DMS153 (cell line): ENCODE results near the gene CA11.
"Not testable (repeated sequence)": the region's sequence is repeated elsewhere in the genome, so short reads cannot be mapped to it uniquely, and the experiment has no call there.

Experiments used
- DNase-seq: peaks from one replicate; lab custom pipeline; 2025; lab: John Stamatoyannopoulos, UW

CA11 gene

DNA sequence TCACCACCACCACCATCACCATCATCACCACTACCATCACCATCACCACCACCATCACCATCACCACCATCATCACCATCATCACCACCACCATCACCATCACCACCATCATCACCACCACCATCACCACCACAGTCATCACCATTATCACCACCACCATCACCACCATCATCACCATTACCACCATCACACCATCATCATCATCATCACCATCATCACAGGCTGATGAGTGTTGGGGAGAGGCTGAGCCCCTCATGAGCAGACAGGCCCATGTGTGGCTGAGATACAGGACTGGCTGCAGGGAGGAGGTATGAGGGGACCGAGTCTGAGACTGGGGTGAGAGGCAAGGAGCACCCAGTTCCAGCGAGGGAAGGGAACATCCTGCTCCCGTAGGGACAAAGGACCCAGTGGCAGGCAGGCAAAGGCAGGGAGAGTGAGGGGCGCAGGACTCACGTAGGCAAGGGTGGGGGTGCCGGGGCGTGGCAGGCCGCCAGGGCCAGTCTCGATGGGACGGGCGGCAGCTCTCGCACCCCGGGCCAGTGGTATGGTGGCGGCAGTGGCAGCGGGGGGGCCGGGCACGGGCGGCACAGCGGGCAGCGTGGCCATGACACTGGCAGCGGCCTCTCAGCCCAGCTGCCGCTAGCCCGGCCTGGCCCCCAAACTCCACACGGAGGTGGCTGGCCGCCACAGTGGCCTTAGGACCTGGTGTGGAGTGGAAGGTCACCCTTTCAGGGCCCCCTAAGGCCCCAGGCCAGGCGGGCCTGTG lies 24.1 kb upstream of the CA11 start:
- DNase-seq = no peak

DNA sequence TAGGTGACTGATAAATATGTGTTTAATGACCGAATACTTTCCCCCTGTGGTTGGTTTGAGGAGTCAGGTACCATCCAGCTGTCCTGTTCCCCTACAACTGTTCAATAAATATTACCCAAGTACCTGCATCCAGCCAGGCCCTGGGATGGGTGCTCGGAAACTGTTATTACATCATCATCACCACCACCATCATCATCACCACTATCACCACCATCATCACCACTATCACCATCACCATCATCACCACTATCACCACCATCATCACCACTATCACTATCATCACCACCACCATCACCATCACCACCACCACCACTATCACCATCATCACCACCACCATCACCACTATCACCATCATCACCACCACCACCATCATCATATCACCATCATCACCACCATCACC lies 22.8 kb upstream of the CA11 start:
- no peak for DNase-seq

DNA sequence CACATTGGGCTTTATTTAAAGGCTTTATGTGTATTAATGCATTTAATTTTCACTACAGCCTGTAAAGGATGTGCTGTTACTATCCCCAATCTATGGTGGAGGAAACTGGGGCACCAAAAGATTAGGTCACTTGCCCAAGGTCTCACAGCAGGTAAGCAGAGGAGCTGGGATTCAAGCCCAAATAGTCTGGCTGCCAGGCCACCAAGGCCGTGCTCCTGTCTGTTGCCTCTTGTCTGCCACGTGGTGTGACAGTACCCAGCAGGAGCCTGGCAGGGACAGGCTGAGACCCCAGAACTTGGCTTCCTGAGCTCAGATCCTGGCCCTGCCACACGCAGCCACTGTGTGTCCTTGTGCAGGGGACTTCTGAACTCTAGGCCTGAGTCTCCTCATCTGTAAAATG lies 22.3 kb upstream of the CA11 start:
- no peak for DNase-seq

DNA sequence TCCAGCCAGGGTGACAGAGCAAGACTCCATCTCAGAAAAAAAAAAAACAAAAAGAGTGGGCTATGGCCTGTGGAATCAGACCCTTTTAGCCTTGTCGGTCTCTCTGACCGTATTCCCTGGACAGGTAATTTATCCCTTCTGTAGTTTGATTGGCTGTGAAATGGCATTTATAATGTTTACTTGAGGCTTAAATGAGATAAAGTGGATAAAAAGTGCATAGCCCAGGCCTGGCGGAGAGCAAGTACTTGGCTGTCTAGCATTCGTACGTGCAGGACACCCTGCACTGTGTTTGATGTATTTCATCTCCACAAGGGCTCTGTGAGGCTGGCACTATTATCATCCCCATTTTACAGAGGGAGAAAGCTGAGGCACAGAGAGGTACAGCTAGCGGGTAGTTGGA lies 19.8 kb upstream of the CA11 start:
- DNase-seq = no peak

DNA sequence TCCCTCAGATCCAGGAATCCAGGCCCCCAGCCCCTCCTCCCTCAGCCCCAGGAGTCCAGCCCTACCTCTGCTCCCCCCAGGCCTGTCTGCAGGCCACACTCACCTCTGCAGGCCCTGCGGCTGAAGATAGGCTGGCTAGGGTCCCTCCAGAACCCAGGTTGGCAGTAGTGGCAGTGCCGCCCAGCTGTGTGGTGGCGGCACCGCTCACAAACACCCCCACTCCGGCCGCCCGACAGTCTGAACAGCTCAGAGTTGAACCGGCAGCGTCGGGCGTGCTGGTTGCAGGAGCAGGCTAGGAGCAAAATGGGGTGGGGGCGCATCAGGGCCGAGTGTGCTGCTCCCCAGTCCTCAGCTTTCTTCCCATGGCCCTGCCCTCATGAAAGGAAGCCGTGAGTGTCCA lies 18.5 kb upstream of the CA11 start:
- no peak for DNase-seq

DNA sequence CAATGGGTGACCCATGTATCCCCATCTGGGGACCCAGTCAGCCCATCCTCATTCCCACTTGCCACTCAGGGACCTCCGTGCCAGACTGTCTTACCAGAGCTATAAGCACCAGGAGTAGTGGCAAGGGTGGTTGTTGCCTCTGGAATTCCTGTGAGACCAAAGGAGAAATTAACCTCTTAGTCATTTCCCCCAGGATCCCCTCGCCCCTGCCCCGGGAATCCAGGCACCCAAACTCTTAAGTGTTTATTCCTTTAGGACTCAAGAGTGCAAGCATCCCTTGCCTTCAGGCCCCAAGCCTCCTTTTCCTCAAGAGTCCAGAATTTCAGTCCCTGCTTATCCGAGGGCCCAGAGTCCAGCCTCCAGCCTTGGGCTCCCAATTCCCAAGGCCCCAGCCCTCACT lies 17.7 kb upstream of the CA11 start:
- DNase-seq = no peak

DNA sequence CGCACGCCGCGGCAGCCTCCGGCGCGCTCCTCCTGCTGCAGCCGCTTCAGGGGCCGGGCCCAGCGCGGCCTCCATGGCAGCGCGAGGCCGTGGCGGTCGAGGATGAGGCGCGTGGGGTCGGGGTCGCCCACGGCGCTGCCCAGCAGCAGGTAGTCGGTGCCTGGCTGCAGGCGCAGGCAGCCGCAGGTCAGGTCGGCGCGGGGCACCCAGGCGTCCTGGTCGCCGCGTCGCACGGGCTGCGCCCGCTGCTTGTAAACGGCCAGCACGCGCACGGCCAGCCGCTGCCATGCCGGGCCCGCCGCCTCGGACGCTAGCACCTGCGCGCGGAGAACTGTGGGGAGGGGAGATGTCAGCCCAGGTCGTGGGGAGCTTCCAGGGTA lies 15.7 kb upstream of the CA11 start:
- DNase-seq = no peak

DNA sequence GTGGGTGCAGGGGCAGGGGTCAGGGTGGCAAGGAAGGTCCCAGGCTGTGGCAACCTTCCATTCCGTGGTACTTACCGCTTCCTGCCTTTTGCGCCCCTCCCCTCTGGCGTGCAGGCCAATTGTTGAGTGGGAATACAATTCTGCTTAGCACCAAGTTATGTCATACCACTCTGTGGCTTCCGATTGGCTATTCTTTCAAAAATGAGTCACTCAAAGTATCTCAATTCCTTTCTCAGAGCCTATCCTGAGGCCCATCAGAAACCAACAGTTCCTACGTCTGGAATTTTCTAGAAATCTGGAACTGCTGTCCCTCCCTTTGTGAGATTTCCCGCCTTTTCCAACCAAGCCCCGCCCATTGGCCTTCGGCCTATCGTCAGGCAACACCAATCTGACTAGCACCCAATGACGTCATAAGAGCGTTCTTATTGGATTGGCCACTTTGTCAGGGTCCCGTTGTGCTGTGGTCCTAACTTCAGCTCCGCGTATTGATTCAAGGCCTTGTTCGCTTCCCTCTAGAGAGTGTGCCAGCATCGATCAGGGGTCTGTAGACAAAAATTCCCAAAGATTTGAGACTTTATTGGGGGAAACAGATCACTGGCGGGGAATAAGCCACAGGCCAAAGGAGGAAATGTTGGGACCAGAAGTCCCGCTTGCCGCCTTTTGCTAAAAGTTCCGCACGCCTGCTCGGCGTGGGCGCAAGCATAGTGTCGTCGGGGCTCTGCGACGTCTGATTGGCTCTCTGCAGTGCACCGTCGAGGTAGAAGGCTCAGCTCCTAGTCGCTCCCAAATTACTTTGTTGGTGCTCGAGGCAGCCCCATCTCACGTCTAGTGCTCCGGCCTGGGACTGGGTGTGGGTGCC lies 15.1 kb upstream of the CA11 start:
- DNase-seq = peak; percentile 93

DNA sequence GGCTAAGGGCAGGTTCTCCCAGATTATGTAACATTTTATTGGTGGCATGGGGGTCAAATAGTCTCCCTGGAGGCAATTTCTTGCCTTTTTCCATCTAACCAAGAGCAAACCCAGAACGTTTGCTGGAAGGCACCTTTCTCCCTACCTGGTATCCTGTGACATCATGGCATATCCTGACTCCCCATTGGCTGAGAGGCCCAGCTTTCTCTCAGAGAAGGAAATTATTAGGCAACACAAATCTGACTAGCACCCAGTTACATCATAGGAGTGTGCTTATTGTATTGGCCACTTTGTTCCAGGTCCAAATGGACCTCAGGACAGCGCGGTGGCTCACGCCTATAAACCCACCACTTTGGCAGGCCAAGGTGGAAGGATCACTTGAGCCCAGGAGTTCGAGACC lies 13.8 kb upstream of the CA11 start:
- peak; percentile 57 for DNase-seq

DNA sequence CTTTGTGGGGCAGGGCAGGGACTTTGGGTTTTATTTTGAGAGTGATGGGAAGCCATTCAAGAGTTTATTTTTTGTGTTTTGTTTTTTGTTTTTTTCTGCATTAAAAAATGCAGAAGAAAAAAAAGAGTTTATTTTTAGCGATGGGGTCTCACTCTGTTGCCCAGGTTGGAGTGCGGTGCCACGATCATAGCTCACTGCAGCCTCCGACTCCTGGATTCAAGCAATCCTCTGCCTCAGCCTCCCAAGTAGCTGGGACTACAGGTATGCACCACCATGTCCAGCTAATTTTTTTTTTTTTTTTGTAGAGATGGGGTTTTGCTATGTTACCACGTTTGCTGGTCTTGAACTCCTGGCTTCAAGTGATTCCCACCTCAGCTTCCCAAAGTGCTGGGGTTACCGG lies 12.5 kb upstream of the CA11 start:
- no peak for DNase-seq

DNA sequence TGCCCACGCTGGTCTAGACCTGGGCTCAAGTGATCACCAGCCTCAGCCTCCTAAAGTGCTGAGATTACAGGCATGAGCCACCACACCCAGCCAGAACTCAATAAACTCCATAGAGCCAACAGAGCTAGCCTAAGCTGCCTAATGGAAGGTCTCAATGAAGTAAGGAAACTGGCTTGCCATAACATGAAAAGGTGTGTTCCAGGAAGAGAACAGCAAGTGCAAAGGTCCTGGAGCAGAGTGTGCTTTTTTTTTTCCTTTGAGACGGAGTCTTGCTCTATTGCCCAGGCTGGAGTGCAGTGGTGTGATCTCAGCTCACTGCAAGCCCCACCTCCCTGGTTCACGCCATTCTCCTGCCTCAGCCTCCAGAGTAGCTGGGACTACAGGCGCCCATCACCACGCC lies 11.8 kb upstream of the CA11 start:
- DNase-seq = not testable (repeated sequence)

DNA sequence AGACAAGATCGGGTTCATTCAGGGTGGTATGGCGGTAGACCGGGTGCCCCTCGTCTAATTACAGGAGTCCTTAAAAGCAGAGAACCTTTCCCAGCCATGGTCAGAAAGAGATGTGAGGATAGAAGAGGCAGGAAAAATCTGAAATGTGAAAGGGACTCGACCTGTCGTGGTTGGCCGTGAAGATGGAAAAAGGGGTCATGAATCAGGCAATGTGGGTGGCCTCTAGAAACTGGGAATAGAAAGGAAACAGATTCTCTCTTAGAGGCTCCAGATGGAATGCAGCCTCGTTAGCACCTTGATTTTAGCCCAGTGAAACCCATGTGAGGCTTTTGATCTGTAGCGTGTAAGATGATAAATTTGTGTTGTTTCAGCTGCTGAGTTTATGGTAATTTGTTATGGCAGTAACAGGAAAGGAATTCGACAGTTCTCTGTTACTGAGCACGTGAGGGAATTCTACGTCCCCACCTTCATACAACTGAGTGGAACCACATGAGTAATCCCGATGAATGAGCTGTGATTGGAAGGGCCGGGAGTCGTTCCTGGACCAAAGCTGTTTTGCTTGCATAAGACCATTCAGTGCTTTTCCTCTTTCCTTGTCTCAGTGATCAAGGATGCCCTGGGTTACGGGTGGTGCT lies 11.0 kb upstream of the CA11 start:
- no peak for DNase-seq

DNA sequence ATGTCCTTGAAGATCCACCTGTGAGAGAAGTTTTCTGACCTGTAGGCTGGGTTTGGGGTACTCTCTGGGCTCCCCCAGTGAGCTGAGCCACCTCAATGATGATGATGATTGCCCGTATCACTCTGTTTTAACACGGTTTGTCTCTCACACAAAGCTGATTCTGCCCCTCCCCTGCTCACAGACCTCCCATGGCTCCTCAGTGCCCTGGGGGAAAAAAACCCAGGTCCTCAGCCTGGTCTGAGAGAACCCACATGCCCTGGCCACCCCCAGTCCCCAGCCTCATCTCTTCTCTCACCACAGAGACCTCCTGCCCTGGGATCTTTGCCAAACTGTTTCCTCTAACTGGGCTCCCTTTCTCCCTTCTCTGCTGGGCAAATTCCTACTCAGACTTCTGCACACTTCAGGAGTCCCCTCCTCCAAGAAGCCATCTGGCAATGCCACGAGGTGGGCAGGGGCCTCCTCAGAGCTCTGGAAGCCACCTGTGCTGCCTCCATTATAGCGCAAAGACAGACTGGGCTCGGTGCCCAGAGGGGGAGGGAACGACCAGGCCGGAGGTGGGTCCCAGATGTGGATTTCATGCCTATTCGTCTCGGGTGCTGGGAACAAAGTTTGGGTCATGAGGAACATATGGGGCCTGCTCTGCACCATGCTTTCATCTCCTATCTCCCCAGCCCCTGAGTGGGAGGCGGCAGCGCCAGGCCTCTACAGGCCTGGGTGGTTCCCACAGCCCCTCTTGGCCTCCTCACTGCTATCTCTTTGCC lies 8.5 kb upstream of the CA11 start:
- no peak for DNase-seq

DNA sequence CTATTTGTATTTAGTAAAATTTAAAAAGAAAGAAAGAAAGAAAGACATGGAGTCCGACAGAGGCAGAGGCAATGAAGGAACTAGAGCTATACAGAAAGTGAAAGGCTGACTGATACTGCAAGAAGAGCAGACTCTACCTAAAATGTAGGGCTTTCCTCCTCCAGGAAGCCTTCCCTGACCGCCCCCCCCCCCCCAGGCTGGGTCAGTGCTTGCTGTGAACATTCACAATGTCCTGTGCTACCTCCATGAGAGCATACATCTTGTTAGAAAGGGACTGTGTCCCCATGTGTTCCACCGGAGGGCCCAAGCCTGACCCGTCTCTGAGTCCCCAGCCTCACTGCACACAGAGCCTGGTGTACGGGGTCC lies 5.7 kb upstream of the CA11 start:
- no peak for DNase-seq

DNA sequence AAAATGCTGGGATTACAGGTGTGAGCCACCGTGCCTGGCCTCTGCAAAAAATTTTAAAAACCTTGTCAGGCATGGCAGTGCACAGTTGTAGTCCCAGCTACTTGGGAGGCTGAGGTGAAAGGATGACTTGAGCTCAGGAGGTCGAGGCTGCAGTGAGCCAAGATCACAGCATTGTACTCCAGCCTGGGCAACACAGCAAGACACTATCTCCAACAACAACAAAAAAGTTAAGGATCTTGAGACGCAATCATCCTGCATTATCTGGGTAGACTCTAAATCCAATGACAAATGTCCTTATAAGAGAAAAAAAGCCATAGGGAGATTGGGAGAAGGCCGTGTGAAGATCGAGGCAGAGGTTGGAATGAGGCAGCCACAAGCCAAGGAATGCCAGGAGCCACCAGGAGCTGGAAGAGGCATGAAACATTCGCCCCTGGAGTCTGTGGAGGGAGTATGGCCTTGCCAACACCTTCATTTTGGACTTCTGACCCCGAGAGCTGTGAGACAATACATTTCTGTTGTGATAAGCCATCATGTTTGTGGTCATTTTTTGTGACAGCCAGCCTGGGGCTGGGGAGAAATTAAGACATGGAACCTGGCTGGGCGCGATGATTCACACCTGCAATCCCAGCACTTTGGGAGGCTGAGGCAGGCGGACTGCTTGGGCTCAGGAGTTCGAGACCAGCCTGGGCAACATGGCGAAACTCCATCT lies 5.1 kb upstream of the CA11 start:
- DNase-seq = no peak

DNA sequence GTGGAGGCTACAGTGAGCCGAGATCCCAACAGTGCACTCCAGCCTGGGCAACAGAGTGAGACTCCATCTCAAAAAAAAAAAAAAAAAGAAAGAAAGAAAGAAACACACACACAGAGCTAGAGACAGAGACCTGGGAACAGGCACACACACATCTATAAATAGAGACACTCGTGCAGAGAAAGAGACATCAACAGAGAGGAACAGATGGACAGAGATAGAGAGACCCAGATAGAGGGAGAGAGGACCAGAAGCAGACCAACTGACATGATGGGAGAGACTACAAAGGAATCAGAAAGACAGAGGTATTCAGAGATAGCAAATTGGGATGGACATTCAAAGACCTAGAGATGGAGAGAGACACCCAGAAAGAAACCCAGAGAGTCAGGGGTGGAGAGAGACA lies 2.1 kb upstream of the CA11 start:
- DNase-seq = no peak

DNA sequence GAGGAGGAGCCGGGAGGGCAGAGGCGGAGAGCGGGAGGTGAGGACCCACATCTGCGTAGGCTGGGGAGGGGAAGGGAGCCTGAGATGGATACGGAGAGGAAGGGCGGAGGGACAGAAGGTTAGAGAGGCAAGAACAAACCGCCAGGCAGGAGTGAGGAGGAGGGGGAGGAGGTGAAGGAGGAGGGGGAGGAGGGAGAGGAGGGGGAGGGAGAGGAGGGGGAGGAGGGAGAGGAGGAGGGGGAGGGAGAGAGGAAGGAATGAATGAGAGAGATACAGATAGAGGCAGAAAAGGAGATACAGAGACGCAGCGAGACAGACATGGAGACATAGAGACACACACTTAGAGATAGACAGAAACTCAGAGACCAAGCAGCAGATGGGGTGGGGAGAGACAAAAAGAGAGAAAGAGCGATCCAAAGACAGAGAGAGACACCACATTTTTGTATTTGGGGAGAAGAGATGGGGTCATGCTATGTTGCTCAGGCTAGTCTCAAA lies 782 bp upstream of the CA11 start:
- peak; percentile 85 for DNase-seq

DNA sequence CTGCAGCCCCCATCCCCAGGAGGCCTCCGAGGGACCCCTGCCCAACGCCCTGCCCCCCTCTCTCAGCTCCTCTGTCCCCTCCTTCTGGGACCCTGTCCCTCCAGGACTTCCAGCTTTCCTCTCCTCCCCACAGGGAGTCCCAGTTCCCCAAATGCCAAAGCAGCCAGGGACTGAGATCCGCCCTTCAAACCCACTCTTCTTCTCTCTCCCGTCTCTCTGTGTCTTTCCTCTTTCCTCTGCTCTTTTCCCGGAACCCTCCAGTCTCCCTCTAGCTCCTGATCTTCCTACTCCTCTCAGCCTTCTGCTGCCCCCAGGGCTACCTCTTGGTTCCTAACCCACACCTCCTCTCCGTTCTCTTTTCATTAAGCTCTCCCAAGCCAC lies 377 bp downstream of the CA11 start:
- no peak for DNase-seq

DNA sequence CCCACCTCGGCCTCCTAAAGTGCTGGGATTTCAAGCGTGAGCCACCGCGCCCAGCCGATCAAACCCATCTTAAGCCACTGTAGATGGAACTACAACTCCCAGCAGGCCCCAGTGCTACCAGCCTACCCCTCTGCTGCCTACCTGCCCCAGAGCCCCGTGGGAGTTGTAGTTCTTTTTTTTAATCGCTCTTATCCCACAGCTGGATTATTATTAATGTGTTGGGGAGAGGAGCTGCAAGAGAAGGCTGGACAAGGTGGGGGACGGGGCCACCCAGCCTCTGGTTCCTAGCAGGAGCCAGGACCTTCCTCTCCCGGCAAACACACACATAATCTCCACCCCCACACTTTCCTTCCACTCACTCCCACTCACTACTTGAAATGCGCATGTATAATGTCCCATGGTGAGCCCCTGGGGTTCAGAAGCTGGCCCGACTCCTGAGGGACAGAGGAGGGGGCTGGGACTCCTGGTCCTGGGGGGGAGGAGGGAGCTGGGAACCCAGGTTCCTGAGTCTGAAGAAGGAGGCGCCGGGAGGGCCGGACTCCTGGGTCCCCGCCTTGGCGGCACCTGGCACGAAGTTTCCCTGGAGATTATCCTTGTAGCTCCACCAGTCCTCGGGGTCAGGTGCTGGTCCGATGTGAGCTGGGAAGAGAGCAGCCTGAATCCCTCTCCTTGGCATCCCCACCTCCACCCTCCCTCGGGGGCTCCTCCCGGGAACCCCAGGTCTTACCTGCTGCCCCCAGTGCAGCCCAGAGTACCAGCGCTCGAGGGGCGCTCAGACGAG lies 958 bp downstream of the CA11 start:
- DNase-seq = peak; percentile 69

DNA sequence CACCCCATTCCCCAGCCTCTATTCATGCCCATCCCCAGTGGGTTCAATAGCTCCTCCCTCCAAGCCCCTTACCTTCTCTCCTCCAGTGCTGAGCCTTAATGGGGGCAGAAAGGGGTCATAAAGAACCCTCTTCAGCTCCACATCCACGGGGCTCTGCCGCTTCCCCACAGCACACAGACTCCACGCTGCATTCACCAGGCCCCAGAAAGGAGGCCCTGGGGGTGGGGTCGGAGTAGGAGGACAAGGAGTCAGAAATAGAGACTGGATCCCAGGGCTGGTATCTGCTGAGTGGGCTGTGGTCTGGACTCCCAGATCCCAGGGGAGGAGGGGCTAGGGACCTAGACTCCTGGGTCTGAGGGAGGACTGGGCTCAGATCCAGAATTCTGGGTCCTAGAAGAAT lies 1.6 kb downstream of the CA11 start:
- no peak for DNase-seq

DNA sequence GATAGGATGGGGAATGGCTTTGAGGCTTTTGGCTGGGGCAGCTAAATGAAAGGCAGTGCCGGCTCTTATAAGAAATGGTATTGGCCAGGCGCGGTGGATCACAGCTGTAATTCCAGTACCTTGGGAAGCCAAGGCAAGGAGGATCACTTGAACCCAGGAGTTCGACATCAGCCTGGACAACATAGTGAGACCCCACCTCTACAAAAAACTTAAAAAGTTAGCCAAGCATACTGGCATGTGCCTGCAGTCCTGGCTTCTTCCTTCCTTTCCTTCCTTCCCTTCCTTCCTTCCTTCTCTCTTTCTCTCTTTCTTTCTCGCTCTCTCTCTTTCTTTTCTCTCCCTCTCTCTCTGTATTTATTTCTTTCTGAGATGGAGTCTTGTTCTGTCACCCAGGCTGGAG lies 3.1 kb downstream of the CA11 start:
- no peak for DNase-seq
